GM18907 (cell line): ENCODE measurements around the gene MGLL.

ENCODE experiments used
- ATAC-seq: cut with Tn5 transposase; IDR thresholded peaks from one replicate; pipeline ENCODE4 v1.9.1; 2021; ENCODE audit warnings: mild to moderate bottlenecking, moderate library complexity; ENCODE audit not compliant: unreplicated experiment

MGLL gene

DNA sequence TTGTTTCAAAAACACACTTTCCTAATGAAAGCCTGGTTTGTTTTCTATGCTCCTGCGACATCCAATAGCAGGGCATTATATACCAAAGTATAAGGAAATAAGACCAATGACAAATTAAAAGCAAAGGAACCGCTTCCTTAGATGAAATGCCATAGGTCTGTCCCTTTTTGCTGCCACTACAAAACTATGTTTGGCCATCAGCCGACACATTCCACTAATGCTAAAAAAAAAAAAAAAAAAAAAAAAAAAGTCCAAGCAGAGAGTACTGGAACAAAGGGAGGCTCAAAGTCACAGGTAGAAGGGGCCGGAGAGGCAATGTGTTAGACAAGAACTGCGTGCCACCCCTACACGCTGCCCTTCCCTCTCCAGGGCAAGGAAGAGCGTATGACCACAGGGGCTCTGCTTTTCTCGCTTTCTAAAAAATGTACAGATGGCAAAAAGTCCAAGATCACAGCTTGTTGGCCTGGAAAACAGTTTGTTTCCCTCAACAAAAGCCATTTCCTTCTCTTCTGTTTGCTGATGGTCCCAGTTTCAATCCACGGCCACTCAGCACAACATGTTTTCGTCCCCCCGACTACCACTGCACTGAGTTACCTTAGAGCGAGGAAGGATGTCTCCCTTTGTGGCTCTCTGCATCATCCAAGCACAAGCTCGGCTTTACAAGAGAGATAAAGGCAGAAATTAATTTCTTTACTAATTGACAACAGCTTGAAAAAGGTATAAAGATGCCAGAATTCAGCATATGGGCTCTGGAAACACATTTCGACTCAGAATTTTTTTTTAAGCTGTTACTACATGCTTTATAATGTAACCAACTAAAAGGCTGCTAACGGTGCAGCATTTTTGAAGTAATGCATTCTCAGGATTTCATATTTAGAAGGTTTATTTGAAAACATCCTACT lies 78.7 kb downstream of the MGLL start:
- no peak for ATAC-seq

GRCh38 chr3:127742580-127742979 lies 79.7 kb downstream of the MGLL start:
- no peak for ATAC-seq

- ATAC-seq: no peak
These were observed 80.6 kb downstream of the MGLL start for GRCh38 chr3:127741690-127742089.

DNA sequence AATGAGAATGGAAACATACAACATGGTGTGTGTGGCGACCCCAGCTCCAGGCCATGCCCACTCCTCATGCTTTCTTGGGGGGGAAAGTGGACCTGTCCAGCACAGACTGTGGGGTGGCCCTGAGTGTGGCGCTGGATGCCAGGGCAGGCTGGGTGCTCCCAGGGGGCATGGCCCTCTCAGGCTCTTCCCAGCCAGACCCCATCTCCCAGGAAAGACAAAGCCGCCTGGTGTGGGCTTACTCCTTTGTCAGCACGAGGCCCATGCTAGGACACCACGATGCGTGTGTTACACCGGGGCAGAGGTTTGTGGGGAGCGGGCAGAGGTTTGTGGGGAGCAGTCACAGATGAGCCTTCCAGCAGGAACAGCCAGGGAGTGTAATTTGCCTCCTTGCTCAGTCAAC lies 81.1 kb downstream of the MGLL start:
- ATAC-seq: no peak

DNA sequence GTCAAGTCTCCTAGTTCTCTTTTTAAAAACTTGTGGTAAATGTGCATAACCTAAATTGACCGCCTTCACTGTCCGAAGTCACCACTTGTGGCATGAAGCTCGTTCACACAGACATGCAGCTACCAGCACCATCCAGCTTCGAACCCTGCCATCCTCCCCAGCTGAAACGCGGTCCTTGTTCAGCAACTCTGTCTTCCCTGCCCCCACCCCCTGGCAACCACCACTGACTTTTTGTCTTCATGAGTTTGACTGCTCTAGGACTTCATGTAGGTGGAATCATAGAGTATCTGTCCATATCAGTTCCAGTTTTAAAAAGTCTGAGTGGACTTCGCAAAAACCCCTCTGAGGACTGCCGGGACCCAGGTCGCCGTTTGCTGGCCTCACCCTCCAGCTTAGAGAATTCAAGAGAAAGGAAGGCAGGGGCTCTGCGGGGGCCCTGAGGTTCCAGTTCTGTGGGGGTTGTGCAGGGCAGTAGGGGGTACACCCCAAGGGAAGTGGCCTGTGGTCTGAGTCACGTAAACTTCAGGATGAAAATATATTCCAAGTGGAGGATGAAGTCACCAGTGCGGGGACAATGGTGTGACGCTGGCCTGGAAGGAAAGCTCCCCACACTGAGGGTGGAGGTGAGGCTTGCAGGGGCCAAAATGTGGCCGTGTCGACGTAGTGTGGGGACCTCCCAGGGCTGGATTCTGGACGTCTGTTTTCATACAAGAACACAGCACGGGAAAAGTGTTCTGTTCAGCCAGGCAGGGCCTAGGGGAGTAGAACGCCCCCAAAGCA lies 82.0 kb downstream of the MGLL start:
- ATAC-seq: no peak

DNA sequence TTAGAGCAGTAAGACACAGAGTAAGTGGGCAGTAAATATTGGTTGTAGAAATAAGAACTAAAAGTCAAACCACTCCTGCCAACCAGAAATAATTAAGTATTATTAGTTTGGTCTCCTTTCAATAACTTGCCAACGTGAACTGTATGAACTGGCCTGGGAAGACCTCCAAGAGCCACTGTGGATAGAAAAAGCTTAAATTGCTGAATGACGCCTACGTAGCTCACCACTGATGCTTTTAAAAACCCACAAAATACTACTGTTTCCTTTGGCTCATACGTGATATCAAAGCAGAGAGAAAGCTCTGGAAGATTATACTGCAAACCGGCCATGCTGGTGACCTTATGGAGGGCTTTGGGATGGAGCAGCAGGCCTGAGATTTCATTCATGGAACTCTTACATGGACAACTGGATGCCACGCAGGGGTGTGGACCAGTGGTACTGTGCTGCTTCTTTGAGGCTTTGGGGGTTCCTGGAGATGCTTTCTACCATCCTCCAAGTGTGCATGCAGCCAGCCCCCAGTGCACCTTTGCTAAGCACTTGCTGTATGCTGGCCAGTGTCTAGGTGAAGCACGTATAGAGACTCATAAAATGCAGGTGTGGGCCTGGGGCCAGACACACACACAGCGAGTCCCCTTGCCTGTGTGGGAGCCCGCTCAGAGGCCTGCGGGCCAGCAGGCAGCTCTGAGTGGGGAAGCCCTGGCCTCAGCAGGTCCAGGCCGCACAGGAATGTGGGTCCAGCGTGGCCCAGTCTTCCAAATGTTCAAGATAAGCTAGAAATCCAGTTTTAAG lies 82.8 kb downstream of the MGLL start:
- ATAC-seq: no peak

GRCh38 chr3:127738192-127738840 lies 84.0 kb downstream of the MGLL start:
- no peak for ATAC-seq

DNA sequence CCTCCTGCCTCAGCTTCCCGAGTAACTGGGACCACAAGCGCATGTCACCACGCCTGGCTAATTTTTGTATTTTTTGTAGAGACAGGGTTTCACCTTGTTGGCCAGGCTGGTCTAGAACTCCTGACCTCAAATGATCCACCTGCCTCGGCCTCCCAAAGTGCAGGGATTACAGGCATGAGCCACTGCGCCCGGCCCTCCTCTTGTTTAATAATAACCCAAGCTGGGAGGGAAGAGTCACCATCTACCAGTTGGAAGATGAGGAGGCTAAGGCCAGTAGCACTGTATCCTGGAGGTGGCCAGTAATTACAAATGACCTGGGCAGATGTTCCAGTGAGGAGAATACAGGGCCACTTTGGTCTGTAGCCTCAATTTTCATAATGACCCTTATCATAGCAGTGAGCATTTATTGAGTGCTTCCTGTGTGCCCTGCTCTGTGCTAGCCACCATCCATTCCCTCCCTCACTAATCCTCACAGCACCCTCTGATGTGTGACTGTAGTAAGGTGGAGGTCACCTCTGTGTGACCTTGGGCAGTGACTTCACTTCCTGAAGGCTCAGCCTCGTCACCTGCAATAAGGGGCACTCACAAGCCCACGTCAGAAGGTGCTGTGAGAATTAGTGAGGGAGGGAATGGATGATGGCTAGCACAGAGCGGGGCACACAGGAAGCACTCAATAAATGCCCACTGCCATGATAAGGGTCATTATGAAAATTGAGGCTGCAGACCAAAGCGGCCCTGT lies 85.3 kb downstream of the MGLL start:
- ATAC-seq: no peak

- ATAC-seq: peak; percentile 76
These were observed 86.3 kb downstream of the MGLL start for GRCh38 chr3:127735767-127736693.

- ATAC-seq: no peak
These were observed 87.4 kb downstream of the MGLL start for GRCh38 chr3:127734754-127735473.

- ATAC-seq: no peak
These were observed 88.1 kb downstream of the MGLL start for GRCh38 chr3:127734181-127734720.

- ATAC-seq: no peak
These were observed 88.5 kb downstream of the MGLL start for GRCh38 chr3:127733781-127734180.

GRCh38 chr3:127732879-127733350 lies 89.4 kb downstream of the MGLL start:
- no peak for ATAC-seq

DNA sequence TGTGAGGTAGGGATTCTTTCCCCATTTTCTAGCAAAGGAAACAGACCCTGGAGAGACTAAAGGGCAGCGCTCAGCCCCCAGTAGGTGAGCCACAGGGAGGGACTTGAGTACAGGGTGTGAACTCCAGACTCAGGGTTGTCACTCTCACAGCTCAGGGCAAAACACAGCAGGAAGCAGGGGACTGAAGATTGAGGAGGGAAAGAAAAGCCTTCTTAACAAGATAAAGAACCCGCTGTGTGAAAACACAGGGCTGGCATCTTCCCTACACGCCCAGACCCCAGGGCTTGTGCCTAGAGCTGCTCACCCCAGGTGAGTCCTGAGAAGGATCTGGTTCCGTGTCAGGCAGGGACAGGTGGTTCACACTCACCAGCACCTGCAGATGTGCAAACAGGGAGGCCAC lies 90.0 kb downstream of the MGLL start:
- no peak for ATAC-seq

GRCh38 chr3:127731546-127732289 lies 90.6 kb downstream of the MGLL start:
- no peak for ATAC-seq

GRCh38 chr3:127730666-127731295 lies 91.5 kb downstream of the MGLL start:
- ATAC-seq: no peak

GRCh38 chr3:127730171-127730570 lies 92.1 kb downstream of the MGLL start:
- no peak for ATAC-seq
